ENCODE results near the gene UBE3A.

The UBE3A gene

DNA sequence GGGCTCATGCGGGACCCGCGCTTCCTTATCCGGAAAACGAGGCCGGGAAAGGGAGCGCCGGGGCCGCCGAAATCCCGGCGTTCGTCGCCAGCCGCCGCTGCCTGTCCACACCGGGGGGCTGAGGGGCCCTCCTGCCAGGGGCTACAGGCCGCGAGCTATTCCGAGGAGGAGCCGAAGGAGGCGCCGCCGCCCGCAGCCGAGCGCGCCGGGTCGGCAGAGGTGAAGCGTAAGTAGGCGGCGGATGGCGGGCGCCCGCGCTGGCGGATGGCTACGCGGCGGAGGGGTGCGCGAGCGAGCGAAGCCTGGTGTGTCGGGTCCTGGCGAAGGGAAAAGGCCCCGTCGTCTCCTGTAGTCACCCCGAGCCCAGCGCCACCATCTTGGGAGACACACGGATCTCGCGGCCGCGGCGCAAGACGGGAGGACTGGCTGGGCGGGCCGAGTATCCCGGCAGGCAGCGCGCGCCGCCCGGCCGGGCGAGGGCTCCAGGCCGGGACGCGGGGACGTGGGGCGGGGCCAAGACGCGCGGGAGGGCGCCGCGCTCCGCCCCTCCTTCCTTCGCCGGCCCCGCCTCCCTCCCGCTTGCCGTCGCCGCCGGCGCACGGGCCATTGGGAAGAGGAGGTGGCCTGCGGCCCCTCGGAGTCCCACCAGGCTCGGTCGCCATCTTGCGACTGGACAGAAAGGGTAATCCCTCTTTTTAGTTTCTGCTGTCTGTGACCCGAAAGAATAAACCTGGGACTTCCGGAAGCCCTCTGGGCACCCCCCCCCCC lies at the start of gene UBE3A:
UBE3A (minus strand) TSS at position 424 of the 768 bp plus-strand sequence. CDS start 29,917 bp downstream, outside the sequence.
- TF ChIP-seq, protein P1, sequence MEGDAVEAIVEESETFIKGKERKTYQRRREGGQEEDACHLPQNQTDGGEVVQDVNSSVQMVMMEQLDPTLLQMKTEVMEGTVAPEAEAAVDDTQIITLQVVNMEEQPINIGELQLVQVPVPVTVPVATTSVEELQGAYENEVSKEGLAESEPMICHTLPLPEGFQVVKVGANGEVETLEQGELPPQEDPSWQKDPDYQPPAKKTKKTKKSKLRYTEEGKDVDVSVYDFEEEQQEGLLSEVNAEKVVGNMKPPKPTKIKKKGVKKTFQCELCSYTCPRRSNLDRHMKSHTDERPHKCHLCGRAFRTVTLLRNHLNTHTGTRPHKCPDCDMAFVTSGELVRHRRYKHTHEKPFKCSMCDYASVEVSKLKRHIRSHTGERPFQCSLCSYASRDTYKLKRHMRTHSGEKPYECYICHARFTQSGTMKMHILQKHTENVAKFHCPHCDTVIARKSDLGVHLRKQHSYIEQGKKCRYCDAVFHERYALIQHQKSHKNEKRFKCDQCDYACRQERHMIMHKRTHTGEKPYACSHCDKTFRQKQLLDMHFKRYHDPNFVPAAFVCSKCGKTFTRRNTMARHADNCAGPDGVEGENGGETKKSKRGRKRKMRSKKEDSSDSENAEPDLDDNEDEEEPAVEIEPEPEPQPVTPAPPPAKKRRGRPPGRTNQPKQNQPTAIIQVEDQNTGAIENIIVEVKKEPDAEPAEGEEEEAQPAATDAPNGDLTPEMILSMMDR (IDR thresholded peaks at IDR 0.05) = no peak
- Histone ChIP-seq H3K4me3 (peak within 1 kb of the TSS; percentile 98), H3K27ac (peak within 1 kb of the TSS; percentile 98 to 100)
- peak; percentile 92 for DNase-seq (ENCODE audit: low spot score)

GRCh38 chr15:25487226-25487884 lies 48.5 kb upstream of the UBE3A start:
- H3K27ac ChIP-seq = no peak overlapping the region
- no peak overlapping the region for H3K4me3 ChIP-seq
- no peak for DNase-seq (ENCODE audit: low spot score)
- TF ChIP-seq, protein P1 (IDR thresholded peaks at IDR 0.05) = no peak

GRCh38 chr15:25486051-25486450 lies 47.2 kb upstream of the UBE3A start:
- DNase-seq (ENCODE audit: low spot score) = no peak
- TF ChIP-seq, protein P1 (IDR thresholded peaks at IDR 0.05) = no peak
- no peak overlapping the region for H3K4me3 ChIP-seq
- no peak overlapping the region for H3K27ac ChIP-seq

DNA sequence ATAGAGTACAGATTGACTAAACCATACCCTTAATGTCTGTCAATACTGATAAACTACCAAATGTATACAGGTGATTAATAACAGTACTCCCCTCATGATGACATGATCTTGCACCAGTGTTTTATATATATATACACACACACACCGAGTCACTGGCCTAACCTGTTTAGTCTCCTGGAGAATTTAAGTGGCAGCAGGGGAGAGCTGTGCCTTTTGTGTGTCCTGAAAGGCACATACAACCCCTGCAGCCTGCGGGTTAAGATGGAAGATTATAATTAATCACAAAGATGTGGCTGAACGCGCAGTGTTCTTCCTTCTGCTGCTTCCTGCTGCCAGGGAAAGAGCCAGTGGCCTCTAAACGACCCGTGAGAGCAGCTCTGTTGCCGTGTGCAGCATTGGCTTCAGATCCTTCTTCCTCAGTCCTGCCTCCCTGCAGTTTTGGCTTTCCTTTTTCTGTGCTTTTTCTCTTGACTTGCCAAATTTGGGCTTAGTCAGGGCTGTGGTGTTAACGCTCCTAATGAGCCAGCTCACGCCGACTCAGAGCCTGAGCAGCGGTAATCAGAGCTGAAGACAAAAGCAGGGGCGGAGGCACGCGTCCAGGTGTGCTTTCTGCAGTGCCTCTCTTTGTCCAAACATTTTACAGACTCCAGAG lies 42.5 kb upstream of the UBE3A start:
- peak overlapping the region; percentile 21 for H3K4me3 ChIP-seq
- TF ChIP-seq, protein P1 (IDR thresholded peaks at IDR 0.05) = no peak
- no peak overlapping the region for H3K27ac ChIP-seq
- no peak for DNase-seq (ENCODE audit: low spot score)

- TF ChIP-seq, protein P1 (IDR thresholded peaks at IDR 0.05) = no peak
- no peak overlapping the region for H3K4me3 ChIP-seq
- no peak overlapping the region for H3K27ac ChIP-seq
- DNase-seq (ENCODE audit: low spot score) = no peak
Measured at GRCh38 chr15:25478313-25478712, 39.5 kb upstream of the UBE3A start.

GRCh38 chr15:25477816-25478215 lies 39.0 kb upstream of the UBE3A start:
- no peak overlapping the region for H3K27ac ChIP-seq
- TF ChIP-seq, protein P1 (IDR thresholded peaks at IDR 0.05) = no peak
- DNase-seq (ENCODE audit: low spot score) = no peak
- no peak overlapping the region for H3K4me3 ChIP-seq

Data from coronary artery (tissue), 2 donors.